CD4-positive, alpha-beta T cell (primary cell): ENCODE data around the gene VAPB. TPM values are rescaled to one million over a fixed set of nuclear protein-coding genes. Genes with fewer than 3 reads are reported as not detected.

Experiments
- ATAC-seq: fragments of 200-7000 bp; cut with Tn5 transposase; one replicate; pipeline ENCODE4 v1.10.0; 2022; ENCODE audit warnings: mild to moderate bottlenecking; ENCODE audit not compliant: poor library complexity
- CTCF ChIA-PET: fragments of 350-600 bp; sonication (Branson Sonifier 250); formaldehyde crosslinking; loops from one replicate; lab custom pipeline; 2021; ENCODE audit warnings: antibody characterized with exemption, inconsistent platforms; lab: Charles Lee
- POLR2A ChIA-PET: fragments of 350-600 bp; sonication (Branson Sonifier 250); formaldehyde crosslinking; loops from one replicate; lab custom pipeline; 2021; ENCODE audit warnings: antibody characterized with exemption, inconsistent platforms; lab: Charles Lee
- DNase-seq, 14 experiments: peaks; one replicate each; pipeline ENCODE4 v3.0.0-alpha.2; 2013 to 2020; ENCODE audit warnings: mixed read lengths in 2 of 14
- H3K27ac ChIP-seq, 2 donors: one replicate each; pipeline versions ENCODE4 v1.5.1 to v1.7.0; 2013; ENCODE audit warnings: low read length in 2 of 2, low read depth in 1 of 2, mild to moderate bottlenecking in 1 of 2
- H3K27me3 ChIP-seq, 2 experiments: 1 replicate in 1 of 2; 2 replicates in 1 of 2; pipeline versions ENCODE4 v1.6.1 to v1.7.0; 2013; ENCODE audit warnings: low read length in 2 of 2, control low read depth in 1 of 2, mild to moderate bottlenecking in 1 of 2, moderate library complexity in 1 of 2; ENCODE audit not compliant: insufficient read depth in 2 of 2, control insufficient read depth in 1 of 2
- H3K36me3 ChIP-seq: one replicate; pipeline ENCODE4 v1.6.1; 2013; ENCODE audit warnings: low read length, control low read depth; ENCODE audit not compliant: insufficient read depth
- H3K4me1 ChIP-seq: one replicate; pipeline ENCODE4 v1.6.1; 2013; ENCODE audit warnings: low read length, control low read depth; ENCODE audit not compliant: insufficient read depth
- H3K4me3 ChIP-seq: one replicate; pipeline ENCODE4 v1.5.1; 2013; ENCODE audit warnings: mild to moderate bottlenecking, low read length, moderate library complexity
- H3K9me3 ChIP-seq, 2 experiments: 1 replicate in 1 of 2; 2 replicates in 1 of 2; pipeline versions ENCODE4 v1.6.1 to v1.7.0; 2013; ENCODE audit warnings: low read length in 2 of 2, mild to moderate bottlenecking in 2 of 2, control low read depth in 1 of 2, moderate library complexity in 1 of 2; ENCODE audit not compliant: control insufficient read depth in 1 of 2, insufficient read depth in 1 of 2
- H3K27ac Mint-ChIP-seq: one replicate; pipeline ENCODE4 v1.8.0; 2020; ENCODE audit warnings: mixed read lengths
- H3K27me3 Mint-ChIP-seq: one replicate; pipeline ENCODE4 v1.8.0; 2021; ENCODE audit warnings: mixed read lengths
- H3K36me3 Mint-ChIP-seq: one replicate; pipeline ENCODE4 v1.8.0; 2021; ENCODE audit warnings: low read depth, mixed read lengths
- H3K4me1 Mint-ChIP-seq: one replicate; pipeline ENCODE4 v1.8.0; 2021; ENCODE audit warnings: low read depth, mixed read lengths
- H3K4me3 Mint-ChIP-seq: one replicate; pipeline ENCODE4 v1.8.0; 2020; ENCODE audit warnings: mild to moderate bottlenecking, mixed read lengths
- H3K9me3 Mint-ChIP-seq: one replicate; pipeline ENCODE4 v1.8.0; 2020; ENCODE audit warnings: mixed read lengths
- CTCF ChIP-seq: fragments of 200-600 bp; IDR thresholded peaks from one replicate; pipeline ENCODE4 v1.8.0; 2022; ENCODE audit warnings: antibody characterized with exemption, mild to moderate bottlenecking
- intact Hi-C, 2 experiments: fragments of 100-400 bp; cut with DNase I in 1 of 2; cut with micrococcal nuclease in 1 of 2; formaldehyde crosslinking; loops; one replicate each; pipeline versions ENCODE4 v1.15.1 to v1.9.0; 2023 to 2025; cut with DNase I, micrococcal nuclease
- total RNA-seq, 174 experiments: library from RNA in 2 of 174; stranded (reverse) in 2 of 174; gene quantifications; one replicate each; pipeline ENCODE4 v1.2.3 and lab custom pipeline; 2021 to 2026

VAPB gene
- total RNA-seq, 2 experiments from 2014 or later = 25.2 to 29.4 TPM

DNA sequence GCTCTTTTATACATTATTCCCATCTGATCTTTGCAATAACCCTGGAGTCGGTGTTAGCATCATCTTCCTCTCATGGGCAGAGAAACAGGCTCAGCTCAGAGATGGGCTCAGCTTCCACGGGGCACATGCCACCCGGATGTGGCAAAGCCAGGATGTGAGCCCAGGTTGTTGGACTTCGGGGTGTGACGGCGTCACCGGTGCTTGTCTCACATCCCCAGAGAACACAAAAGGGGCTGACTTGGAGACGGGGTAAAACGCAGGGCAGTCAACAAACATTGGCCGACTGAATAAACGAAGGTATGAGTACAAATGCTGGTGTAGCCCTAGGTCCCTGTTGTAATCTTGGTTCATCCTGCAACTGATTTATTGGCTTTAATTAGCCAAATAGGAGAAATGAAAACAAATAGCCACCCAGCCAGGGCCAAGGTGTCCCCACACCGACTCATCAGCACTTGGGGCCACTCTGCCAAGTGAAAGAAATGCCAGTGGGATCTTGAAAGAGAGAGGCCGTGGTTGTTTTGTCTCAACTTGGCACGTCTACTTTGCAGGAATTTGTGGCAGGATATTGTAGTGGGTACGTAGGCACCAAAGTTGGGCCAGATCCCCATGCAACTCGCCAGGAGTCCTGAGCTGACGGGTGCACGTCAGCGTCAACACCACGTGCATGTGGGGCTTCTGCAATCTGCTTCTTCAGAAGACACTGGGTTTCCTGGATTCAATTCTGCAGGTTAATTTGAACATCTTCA is 83.4 kb downstream of the VAPB start:
- DNase-seq (no peak), ATAC-seq (no peak)
- Histone ChIP-seq H3K9me3 (no peaks in the 10 kb centered on the region), H3K4me3 (no peak overlapping the region), H3K36me3 (no peaks in the 10 kb centered on the region), H3K4me1 (no peaks in the 10 kb centered on the region), H3K27me3 (no peaks in the 10 kb centered on the region), H3K27ac (no peak overlapping the region)
- Mint-ChIP-seq H3K27me3 (no peaks in the 10 kb centered on the region), H3K36me3 (no peaks in the 10 kb centered on the region), H3K4me1 (no peaks in the 10 kb centered on the region), H3K27ac (no peak overlapping the region), H3K4me3 (no peak overlapping the region), H3K9me3 (no peaks in the 10 kb centered on the region)
- TF ChIP-seq CTCF = no peak
- POLR2A ChIA-PET = no interaction called here
- intact Hi-C loops = no loop called here
- CTCF ChIA-PET = no interaction called here

DNA sequence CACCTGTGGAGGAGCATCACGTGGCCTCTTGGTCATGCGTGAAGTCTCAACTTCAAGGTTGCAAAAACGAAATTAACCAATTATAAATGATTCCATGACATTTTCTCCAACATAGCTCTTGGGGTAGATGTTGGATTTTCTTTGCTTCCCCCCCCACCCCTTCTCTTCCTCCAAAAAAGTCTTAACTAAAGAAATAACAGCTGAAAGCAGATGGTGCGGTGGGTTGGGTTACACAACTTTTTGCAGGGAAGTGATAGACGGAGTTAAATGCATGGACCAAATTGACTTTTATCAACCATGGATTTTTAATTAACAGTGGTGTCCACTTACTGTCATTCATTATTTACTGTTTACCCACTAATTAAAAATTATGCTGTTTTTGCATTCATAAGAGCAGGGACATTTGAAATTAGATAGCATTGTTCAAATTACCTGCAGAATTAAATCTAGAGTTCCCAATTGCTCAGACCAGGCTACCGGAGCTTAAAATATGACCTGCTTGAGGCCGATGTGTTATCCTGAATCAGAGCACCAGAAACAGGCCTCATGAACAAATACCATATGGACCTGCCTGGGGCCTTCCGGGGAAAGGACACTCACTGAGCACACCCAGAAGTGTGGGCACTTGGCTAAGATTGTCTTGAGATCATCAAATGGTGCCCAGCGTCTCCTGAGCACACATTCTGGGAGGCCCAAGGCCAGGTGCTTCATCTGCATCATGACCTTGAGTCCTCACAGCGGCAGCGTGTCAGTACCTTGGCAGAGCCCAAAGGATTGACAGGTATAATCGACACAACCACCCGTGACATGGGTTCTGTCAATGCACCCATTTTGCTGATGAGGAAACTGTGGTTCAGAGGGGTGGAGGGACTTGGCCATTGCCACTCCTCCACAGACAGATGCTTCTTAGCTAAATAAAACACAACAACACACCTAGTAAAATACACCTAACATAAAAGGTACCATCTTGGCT is 84.7 kb downstream of the VAPB start:
- H3K27ac ChIP-seq = no peak overlapping the region
- Mint-ChIP-seq H3K27ac (no peak overlapping the region), H3K4me1 (no peaks in the 10 kb centered on the region), H3K4me3 (no peak overlapping the region), H3K9me3 (peaks cover 5% of the 10 kb centered on the region), H3K36me3 (no peaks in the 10 kb centered on the region), H3K27me3 (no peaks in the 10 kb centered on the region)
- H3K27me3 ChIP-seq = no peaks in the 10 kb centered on the region
- TF ChIP-seq CTCF = no peak
- peaks cover 0 to 5% of the 10 kb centered on the region in 2 experiments for H3K9me3 ChIP-seq
- no peak for ATAC-seq
- DNase-seq = no peak
- H3K4me3 ChIP-seq = no peak overlapping the region
- CTCF ChIA-PET = no interaction called here
- no peaks in the 10 kb centered on the region for H3K4me1 ChIP-seq
- H3K36me3 ChIP-seq = no peaks in the 10 kb centered on the region
- POLR2A ChIA-PET = no interaction called here
- intact Hi-C loops = no loop called here

DNA sequence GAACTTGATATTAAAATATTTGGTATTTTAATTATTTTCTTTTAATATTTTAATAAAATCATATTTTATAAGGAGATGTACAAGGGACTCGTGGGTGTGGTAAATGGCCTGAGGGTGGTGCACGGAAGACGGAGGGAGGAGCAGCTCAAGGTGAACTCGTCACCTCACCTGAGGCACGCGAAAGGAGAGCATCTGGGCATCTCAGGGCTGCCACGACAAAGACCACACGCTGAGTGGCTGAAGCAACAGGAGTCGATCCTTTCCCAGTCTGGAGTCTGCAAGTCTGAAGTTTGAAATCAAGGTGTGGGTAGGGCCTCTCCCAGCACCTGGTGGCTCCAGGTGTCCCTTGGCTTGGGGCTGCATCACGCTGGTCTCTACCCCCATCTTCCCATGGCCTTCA is 86.4 kb downstream of the VAPB start:
- intact Hi-C loops = no loop called here
- DNase-seq (no peak), ATAC-seq (no peak)
- no peak for TF ChIP-seq CTCF
- ChIA-PET CTCF (no interaction called here), POLR2A (no interaction called here)
- H3K4me3 Mint-ChIP-seq = no peak overlapping the region
- no peaks in the 10 kb centered on the region for H3K27me3 ChIP-seq
- no peaks in the 10 kb centered on the region for H3K36me3 ChIP-seq
- peaks cover 0 to 5% of the 10 kb centered on the region in 2 experiments for H3K9me3 ChIP-seq
- no peak overlapping the region for H3K4me3 ChIP-seq
- H3K36me3 Mint-ChIP-seq = no peaks in the 10 kb centered on the region
- no peaks in the 10 kb centered on the region for H3K4me1 ChIP-seq
- H3K9me3 Mint-ChIP-seq = peaks cover 5% of the 10 kb centered on the region
- no peak overlapping the region for H3K27ac ChIP-seq
- H3K27me3 Mint-ChIP-seq = peaks cover 4% of the 10 kb centered on the region
- H3K4me1 Mint-ChIP-seq = no peaks in the 10 kb centered on the region
- H3K27ac Mint-ChIP-seq = no peak overlapping the region
